Suppressor macrophage (primary cell): ENCODE measurements around the gene CEMP1.

Experiments used
- DNase-seq, 4 experiments: peaks; one replicate each; pipeline ENCODE4 v3.0.0-alpha.2; 2020 to 2022

The CEMP1 gene

GRCh38 chr16:2500430-2500917 is 30.7 kb downstream of the CEMP1 start:
- DNase-seq, result no peak

GRCh38 chr16:2499890-2500429 is 31.2 kb downstream of the CEMP1 start:
- no peak for DNase-seq

- DNase-seq, result no peak
Observed at GRCh38 chr16:2499454-2499853, 31.8 kb downstream of the CEMP1 start.

- DNase-seq, result no peak
Observed at GRCh38 chr16:2498531-2499253, 32.5 kb downstream of the CEMP1 start.

GRCh38 chr16:2497695-2498484 is 33.3 kb downstream of the CEMP1 start:
- no peak for DNase-seq

- DNase-seq, result no peak
Observed at GRCh38 chr16:2497116-2497630, 34.0 kb downstream of the CEMP1 start.

- DNase-seq, result no peak
Observed at GRCh38 chr16:2496223-2497115, 34.7 kb downstream of the CEMP1 start.

- DNase-seq, result no peak
Observed at GRCh38 chr16:2495041-2495440, 36.2 kb downstream of the CEMP1 start.

GRCh38 chr16:2494616-2495015 is 36.6 kb downstream of the CEMP1 start:
- DNase-seq, result no peak

- DNase-seq, result no peak
Observed at GRCh38 chr16:2493605-2494004, 37.6 kb downstream of the CEMP1 start.

GRCh38 chr16:2492292-2492691 is 38.9 kb downstream of the CEMP1 start:
- DNase-seq, result no peak

GRCh38 chr16:2490190-2491105 is 40.8 kb downstream of the CEMP1 start:
- DNase-seq, result no peak

GRCh38 chr16:2489581-2489980 is 41.6 kb downstream of the CEMP1 start:
- DNase-seq, result no peak

GRCh38 chr16:2487903-2488531 is 43.2 kb downstream of the CEMP1 start:
- peak; percentile 69 to 88 (median 80) for DNase-seq

- no peak for DNase-seq
Observed at GRCh38 chr16:2487517-2487842, 43.7 kb downstream of the CEMP1 start.

GRCh38 chr16:2486645-2487516 is 44.3 kb downstream of the CEMP1 start:
- DNase-seq, result peak; percentile 68 to 86 (median 78)

- peak; percentile 14 to 46 (median 32) for DNase-seq
Observed at GRCh38 chr16:2485811-2486507, 45.2 kb downstream of the CEMP1 start.

GRCh38 chr16:2484898-2485508 is 46.2 kb downstream of the CEMP1 start:
- DNase-seq, result no peak
